HFF-Myc (cell line): ENCODE results near the gene ASXL1.

ENCODE experiments used
- DNase-seq: peaks from one replicate; pipeline ENCODE4 v3.0.0-alpha.2; 2011; ENCODE audit warnings: low read depth; ENCODE audit errors: extremely low read depth
- H3K4me3 ChIP-seq: replicated peaks from 2 replicates; pipeline ENCODE4 v1.5.1; 2011; ENCODE audit warnings: low read depth, mild to moderate bottlenecking, control low read depth, low read length
- CTCF ChIP-seq: IDR thresholded peaks from 2 replicates; pipeline ENCODE4 v1.5.1; 2012; ENCODE audit warnings: mild to moderate bottlenecking, low read depth, low read length, control low read depth; ENCODE audit errors: missing control alignments

The ASXL1 gene

DNA sequence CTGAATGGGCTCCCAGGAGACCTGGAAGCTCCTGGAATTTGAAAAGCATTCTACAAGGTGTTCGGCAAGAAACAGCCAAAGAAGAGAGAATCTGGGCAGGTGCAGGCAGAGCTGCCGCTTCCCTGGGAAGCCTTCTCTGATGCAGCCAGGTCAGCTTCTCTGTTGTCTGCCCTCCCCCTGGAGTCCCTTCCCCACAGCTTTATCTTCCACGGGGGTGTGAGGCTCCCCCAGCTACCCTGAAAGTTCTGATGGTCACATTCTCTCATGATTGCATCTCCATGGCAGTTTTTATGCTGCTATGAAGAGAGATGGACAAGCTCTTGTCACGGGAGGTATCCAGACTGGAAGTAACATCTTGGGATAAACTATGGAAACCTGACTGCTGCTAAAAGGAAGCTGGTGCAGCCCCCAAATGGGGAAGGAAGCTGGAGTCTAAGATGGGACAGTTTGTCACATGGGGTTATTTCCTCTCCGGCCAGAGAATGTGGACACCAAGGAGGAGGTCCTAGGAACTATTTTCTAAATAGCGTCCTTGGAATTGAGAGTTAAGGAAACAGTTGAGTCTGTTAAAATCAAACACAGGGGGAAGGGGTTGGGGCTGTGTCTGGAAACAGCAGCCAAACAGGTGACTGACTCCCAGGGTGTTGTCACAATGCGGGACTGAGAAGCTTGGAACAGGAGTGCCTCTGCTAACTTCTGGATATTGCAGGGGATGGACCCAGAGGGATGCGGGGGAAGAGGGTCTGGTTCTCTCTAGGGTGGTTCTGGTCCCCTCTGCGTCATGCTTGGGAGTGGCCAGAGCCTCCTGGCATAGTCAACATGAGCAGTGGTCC is 91.1 kb downstream of the ASXL1 start:
- no peak overlapping the region for H3K4me3 ChIP-seq
- TF ChIP-seq CTCF, result no peak
- no peak for DNase-seq

GRCh38 chr20:32449890-32450401 is 91.8 kb downstream of the ASXL1 start:
- DNase-seq, result no peak
- TF ChIP-seq CTCF, result no peak
- H3K4me3 ChIP-seq, result no peak overlapping the region

GRCh38 chr20:32450484-32451061 is 92.4 kb downstream of the ASXL1 start:
- no peak for TF ChIP-seq CTCF
- no peak overlapping the region for H3K4me3 ChIP-seq
- DNase-seq, result no peak

- DNase-seq, result no peak
- no peak overlapping the region for H3K4me3 ChIP-seq
- TF ChIP-seq CTCF, result no peak
Observed at GRCh38 chr20:32451340-32451681, 93.2 kb downstream of the ASXL1 start.

DNA sequence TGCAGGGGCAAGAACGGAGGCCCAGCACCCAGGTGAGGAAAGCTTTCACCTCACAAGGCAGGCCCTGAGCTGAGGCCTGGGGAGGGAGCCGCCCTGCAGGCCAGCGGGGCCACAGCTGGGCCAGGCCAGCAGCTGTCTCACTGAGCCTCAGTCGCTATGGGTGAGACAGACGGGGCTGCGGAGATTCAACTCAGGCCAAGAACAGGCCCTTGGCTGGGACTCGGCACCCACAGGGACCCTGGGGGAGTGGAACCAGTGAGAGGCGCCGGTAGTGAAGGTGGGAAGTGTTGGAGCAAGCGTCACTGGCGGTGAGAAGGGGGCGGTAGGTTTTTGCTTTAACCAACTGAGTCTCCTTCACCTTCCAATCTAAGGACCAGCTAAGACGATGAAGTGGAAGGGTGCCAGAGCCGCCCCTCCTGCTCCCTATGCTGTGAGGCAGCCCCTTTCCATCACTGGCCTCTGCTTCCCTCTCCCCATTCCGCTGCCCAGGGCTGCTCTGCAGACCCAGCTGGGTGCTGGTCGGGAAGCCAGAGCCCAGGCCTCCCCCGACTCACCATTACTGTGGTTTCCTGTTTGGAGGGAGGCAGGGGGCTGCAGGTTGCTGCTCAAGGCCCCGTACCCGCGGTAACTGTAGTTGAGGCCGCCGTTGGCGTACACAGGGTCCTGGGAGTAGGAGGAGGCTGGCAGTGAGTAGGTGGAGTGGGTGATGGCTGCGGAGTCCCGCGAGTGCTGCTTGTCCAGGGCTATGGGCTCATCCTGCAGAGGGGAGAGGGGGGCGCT is 93.7 kb downstream of the ASXL1 start:
- DNase-seq, result no peak
- no peak for TF ChIP-seq CTCF
- H3K4me3 ChIP-seq, result no peak overlapping the region

GRCh38 chr20:32452776-32453466 is 94.8 kb downstream of the ASXL1 start:
- no peak for DNase-seq
- no peak overlapping the region for H3K4me3 ChIP-seq
- no peak for TF ChIP-seq CTCF
